Smooth muscle cell (in vitro differentiated cells): ENCODE data around the gene DSCAM. TPM values are rescaled to one million over a fixed set of nuclear protein-coding genes. Genes with fewer than 3 reads are reported as not detected.

ENCODE experiments used
- DNase-seq: peaks from one replicate; lab custom pipeline; 2025; ENCODE audit not compliant: unreplicated experiment; lab: John Stamatoyannopoulos, UW
- H2AFZ ChIP-seq: fragments of 200-600 bp; sonication (generic); 2 replicates; pipeline ENCODE4 v1.6.0; 2016; ENCODE audit warnings: antibody characterized with exemption, low read depth, mild to moderate bottlenecking
- H3F3A ChIP-seq: fragments of 200-600 bp; sonication (generic); 2 replicates; pipeline ENCODE4 v1.6.0; 2017; ENCODE audit warnings: antibody characterized with exemption, low read depth
- H3K27ac ChIP-seq: fragments of 200-600 bp; sonication (generic); 2 replicates; pipeline ENCODE4 v1.5.1; 2016; ENCODE audit warnings: low read depth, mild to moderate bottlenecking
- H3K27me3 ChIP-seq: fragments of 200-600 bp; sonication (generic); 2 replicates; pipeline ENCODE4 v1.6.1; 2016; ENCODE audit warnings: low read depth, mild to moderate bottlenecking
- H3K36me3 ChIP-seq: fragments of 200-600 bp; sonication (generic); 2 replicates; pipeline ENCODE4 v1.5.1; 2016; ENCODE audit warnings: low read depth
- H3K4me1 ChIP-seq: fragments of 200-600 bp; sonication (generic); 2 replicates; pipeline ENCODE4 v1.5.1; 2016; ENCODE audit warnings: low read depth
- H3K4me2 ChIP-seq: fragments of 200-600 bp; sonication (generic); 2 replicates; pipeline ENCODE4 v1.6.0; 2016; ENCODE audit warnings: mild to moderate bottlenecking
- H3K4me3 ChIP-seq: fragments of 200-600 bp; sonication (generic); 2 replicates; pipeline ENCODE4 v1.5.1; 2016; ENCODE audit warnings: mild to moderate bottlenecking
- H3K79me2 ChIP-seq: fragments of 200-600 bp; sonication (generic); 2 replicates; pipeline ENCODE4 v1.6.0; 2016; ENCODE audit warnings: low read depth, mild to moderate bottlenecking
- H3K9ac ChIP-seq: fragments of 200-600 bp; sonication (generic); 2 replicates; pipeline ENCODE4 v1.6.0; 2016; ENCODE audit warnings: low read depth
- H3K9me3 ChIP-seq: fragments of 200-600 bp; sonication (generic); replicated peaks from 2 replicates; pipeline ENCODE4 v1.5.1; 2016; ENCODE audit warnings: low read depth
- H4K20me1 ChIP-seq: fragments of 200-600 bp; sonication (generic); 2 replicates; pipeline ENCODE4 v1.6.0; 2016; ENCODE audit warnings: low read depth
- CTCF ChIP-seq: fragments of 200-600 bp; sonication (generic); IDR thresholded peaks from 2 replicates; pipeline ENCODE4 v1.5.1; 2017; ENCODE audit warnings: borderline replicate concordance, mild to moderate bottlenecking, antibody characterized with exemption; ENCODE audit not compliant: insufficient read depth, poor library complexity, severe bottlenecking
- WGBS: methylation state at CpG from one replicate; pipeline ENCODE4 v1.1.7; 2016; ENCODE audit warnings: low lambda C conversion rate; 5-methylcytosine and 5-hydroxymethylcytosine counted together
- polyA plus RNA-seq: library from polyadenylated mRNA; unstranded; fragments of >200 nt; fragmentation: Nextera tagmentation; extraction: Ambion mirVana; gene quantifications from 2 replicates; pipeline ENCODE4 v1.2.1, GENCODE V29; 2016
- total RNA-seq: library from RNA; depleted of rRNA; stranded (reverse); fragments of >200 nt; gene quantifications from 2 replicates; pipeline ENCODE4 v1.2.3, GENCODE V29; 2014

The DSCAM gene
- total and polyA plus RNA-seq, 2 experiments from 2014 or later: not detected

GRCh38 chr21:40706806-40707655 is 139.9 kb downstream of the DSCAM start:
- WGBS: 79% methylated on average over 4 of the region's 4 CpGs
- H3K36me3 ChIP-seq: no peaks in the 10 kb centered on the region

GRCh38 chr21:40706176-40706575 is 140.8 kb downstream of the DSCAM start:
- H3K27me3 ChIP-seq: no peaks in the 10 kb centered on the region
- no peak for TF ChIP-seq CTCF
- H4K20me1 ChIP-seq: no peaks in the 10 kb centered on the region
- H3F3A ChIP-seq: no peaks in the 10 kb centered on the region
- H3K9ac ChIP-seq: no peak overlapping the region
- peak overlapping the region; percentile 76 for H3K27ac ChIP-seq
- no peaks in the 10 kb centered on the region for H3K9me3 ChIP-seq
- 68% methylated on average over 1 of the region's 1 CpG for WGBS
- no peaks in the 10 kb centered on the region for H3K79me2 ChIP-seq
- no peak overlapping the region for H2AFZ ChIP-seq
- no peaks in the 10 kb centered on the region for H3K4me1 ChIP-seq
- no peak for DNase-seq
- H3K4me2 ChIP-seq: no peak overlapping the region
- no peak overlapping the region for H3K4me3 ChIP-seq
- H3K36me3 ChIP-seq: no peaks in the 10 kb centered on the region

More at GRCh38 chr21:40706806-40707655, 139.9 kb downstream of the DSCAM start:
- TF ChIP-seq CTCF: no peak
- Histone ChIP-seq H3K4me2 (no peak overlapping the region), H2AFZ (no peak overlapping the region), H3F3A (no peaks in the 10 kb centered on the region), H4K20me1 (no peaks in the 10 kb centered on the region), H3K4me3 (no peak overlapping the region), H3K4me1 (no peaks in the 10 kb centered on the region), H3K79me2 (no peaks in the 10 kb centered on the region), H3K27ac (peak overlapping the region; percentile 76), H3K27me3 (no peaks in the 10 kb centered on the region), H3K9ac (no peak overlapping the region), H3K9me3 (no peaks in the 10 kb centered on the region)
- DNase-seq: no peak

- 91% methylated on average over 3 of the region's 3 CpGs for WGBS
- no peak for TF ChIP-seq CTCF
- no peaks in the 10 kb centered on the region for H4K20me1 ChIP-seq
Observed at GRCh38 chr21:40704141-40704540, 142.8 kb downstream of the DSCAM start.

More at GRCh38 chr21:40704141-40704540, 142.8 kb downstream of the DSCAM start:
- Histone ChIP-seq H3K9ac (no peak overlapping the region), H3K4me2 (no peak overlapping the region), H3F3A (no peaks in the 10 kb centered on the region), H2AFZ (no peak overlapping the region), H3K27ac (no peak overlapping the region), H3K4me3 (no peak overlapping the region), H3K79me2 (no peaks in the 10 kb centered on the region), H3K9me3 (no peaks in the 10 kb centered on the region), H3K27me3 (no peaks in the 10 kb centered on the region), H3K36me3 (no peaks in the 10 kb centered on the region), H3K4me1 (no peaks in the 10 kb centered on the region)
- no peak for DNase-seq
